T-helper 1 cell treated with Interleukin-12 subunit alpha and Interleukin-12 subunit beta and Interleukin-4 antibody, amounts not matched to agents 30 ng/mL and 1 ng/mL, for 36 hours (primary cell): Measurements from ENCODE around the gene UFD1. TPM values are rescaled to one million over a fixed set of nuclear protein-coding genes. Genes with fewer than 3 reads are reported as not detected.

Experiments
- intact Hi-C: fragments of 100-400 bp; cut with micrococcal nuclease; formaldehyde crosslinking; loops from one replicate; pipeline ENCODE4 v1.15.1; 2024
- total RNA-seq: library from RNA; stranded (reverse); gene quantifications from 2 replicates; pipeline ENCODE4 v1.2.3, GENCODE V29; 2022

Gene UFD1
- total RNA-seq, 1 donor from 2014 or later: 106 TPM

DNA sequence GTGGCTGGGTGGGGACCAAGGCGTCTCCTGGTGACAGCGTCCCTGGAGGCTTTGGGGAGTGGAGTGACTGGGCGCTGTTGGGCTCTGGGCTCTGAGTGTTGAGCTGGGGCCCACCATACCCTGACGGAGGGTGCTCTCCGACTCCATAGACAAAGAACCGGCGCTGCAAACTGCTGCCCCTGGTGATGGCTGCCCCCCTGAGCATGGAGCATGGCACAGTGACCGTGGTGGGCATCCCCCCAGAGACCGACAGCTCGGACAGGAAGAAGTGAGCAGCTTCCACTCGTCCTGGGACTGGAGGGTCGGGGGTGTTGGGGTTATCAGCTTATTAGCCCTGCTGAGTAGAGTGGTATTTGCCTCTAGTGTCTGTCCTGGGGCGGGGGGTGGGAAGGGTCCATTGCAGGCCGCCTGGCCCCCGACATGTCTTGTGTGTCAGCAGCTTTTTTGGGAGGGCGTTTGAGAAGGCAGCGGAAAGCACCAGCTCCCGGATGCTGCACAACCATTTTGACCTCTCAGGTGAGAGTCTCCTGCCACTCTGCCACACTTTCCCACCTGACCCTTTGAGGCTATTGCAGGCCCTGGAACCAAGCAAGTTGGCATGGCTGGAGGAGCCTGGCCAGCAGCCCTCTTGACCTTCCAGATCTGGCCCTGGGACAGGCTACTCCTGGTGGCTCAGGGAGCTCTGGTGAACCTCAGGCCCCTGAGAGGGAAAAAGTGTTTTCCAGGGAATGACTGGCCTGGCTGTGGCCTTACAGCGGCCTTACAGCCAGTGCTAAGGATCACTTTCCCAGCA, 37.6 kb upstream of the UFD1 start:
- intact Hi-C loops: no loop called here

GRCh38 chr22:19515654-19516377, 36.8 kb upstream of the UFD1 start:
- intact Hi-C loops: no loop called here

DNA sequence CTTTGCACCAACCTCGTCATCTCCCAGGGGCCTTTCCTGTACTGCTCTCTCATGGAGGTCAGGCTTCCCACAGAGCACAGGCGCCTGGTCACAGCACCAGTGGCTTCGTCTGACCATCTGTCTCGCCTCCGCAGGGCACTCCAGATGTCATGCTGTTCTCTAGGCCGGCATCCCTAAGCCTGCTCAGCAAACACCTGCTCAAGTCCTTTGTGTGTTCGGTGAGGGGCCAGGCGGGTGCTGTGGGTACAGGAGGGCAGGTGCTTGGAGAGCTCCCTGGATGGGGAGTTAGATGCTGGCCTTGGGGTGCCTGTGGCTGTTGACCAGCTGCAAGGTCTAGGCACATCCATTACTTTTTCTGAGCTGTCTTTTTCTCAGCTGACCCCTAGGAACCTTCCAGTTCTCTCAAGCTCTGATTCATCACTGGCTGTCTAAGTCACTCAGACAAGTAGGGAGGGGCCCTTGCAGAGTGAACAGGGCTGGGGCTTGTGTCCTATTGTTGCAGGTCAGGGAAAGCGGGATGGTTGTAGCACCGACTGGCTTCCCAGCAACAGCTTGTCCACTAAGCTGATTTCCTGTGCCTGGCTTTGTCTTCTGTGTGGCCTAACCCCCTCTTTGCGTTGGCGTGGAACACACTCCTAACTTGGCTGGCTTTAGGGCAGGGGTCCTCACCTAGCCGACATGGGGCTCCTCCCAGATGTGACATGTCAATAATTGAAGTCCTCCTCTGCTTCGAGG, 36.0 kb upstream of the UFD1 start:
- intact Hi-C loops: no loop called here

GRCh38 chr22:19513823-19514222, 34.8 kb upstream of the UFD1 start:
- intact Hi-C loops: no loop called here

DNA sequence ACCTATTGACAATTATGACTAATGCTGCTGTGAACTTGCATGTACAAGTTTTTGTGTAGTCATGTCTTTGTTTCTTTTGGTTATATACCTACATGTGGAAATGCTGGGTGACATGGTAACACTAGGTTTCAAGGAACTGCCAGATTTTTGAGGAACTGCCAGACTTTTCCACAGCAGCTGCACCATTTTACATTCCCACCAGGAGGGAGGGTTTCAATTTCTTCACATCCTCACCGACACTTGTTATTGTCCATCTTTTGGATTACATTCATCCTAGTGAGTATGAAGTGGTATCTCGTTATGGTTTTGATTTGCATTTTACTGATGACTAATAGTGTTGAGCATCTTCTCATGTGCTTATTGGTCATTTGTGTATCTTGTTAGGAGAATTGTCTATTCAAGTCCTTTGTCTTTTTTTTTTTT, 31.9 kb upstream of the UFD1 start:
- intact Hi-C loops: no loop called here

GRCh38 chr22:19509923-19510322, 30.9 kb upstream of the UFD1 start:
- intact Hi-C loops: no loop called here

DNA sequence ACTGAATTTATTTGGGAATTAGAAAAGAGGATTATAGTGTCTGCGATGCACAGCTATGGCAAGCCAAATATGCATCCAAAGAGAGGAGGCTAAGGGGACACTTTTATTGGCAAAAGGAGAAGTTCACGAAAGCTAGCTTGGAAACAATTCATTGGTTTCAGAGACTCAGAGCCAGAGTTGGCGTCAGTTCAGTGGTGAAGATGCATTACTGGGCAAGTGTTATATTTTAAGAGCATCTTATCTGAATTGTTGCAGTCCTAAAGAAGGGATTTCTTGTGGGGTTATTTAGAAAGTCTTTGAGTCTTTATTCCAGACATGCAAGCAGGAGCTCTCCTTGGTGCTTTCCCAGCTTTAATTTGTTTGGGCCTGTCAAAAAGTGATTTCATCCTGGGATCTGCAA, 30.2 kb upstream of the UFD1 start:
- intact Hi-C loops: no loop called here

GRCh38 chr22:19508024-19508776, 29.2 kb upstream of the UFD1 start:
- intact Hi-C loops: no loop called here

DNA sequence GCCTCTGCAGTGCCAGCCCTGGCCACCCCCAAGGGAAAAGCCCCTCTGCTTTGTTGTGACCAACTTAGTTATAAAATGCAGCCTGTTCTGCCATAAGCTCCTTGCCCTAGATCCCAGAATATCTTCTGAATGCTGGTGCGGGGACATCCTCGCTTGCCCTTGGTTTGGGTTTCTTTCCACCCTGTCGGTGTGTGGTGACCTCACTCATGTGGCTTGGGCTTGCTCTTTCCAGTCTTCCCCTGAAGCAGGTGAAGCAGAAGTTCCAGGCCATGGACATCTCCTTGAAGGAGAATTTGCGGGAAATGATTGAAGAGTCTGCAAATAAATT, 28.5 kb upstream of the UFD1 start:
- intact Hi-C loops: no loop called here

DNA sequence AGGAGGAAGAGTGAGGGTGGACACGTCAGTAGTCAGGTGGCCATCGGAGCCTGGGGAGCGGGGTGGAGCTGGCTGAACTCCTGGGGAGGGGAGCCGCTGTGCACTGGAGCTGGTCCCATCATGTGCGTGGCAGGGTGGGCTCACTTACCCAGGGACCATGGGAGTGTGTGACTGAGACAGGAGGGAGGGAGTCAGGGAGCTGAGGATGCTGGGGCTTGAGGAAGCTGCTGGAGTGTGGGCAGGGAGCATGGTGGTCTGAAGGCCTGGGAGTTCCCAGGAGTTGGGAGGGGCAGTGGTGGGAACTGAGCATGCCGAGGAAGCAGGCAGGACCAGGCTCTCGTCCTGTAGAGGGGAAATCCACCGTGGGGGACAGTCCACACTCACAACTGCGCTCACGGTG, 27.2 kb upstream of the UFD1 start:
- intact Hi-C loops: no loop called here

GRCh38 chr22:19505735-19506126, 26.7 kb upstream of the UFD1 start:
- intact Hi-C loops: no loop called here

DNA sequence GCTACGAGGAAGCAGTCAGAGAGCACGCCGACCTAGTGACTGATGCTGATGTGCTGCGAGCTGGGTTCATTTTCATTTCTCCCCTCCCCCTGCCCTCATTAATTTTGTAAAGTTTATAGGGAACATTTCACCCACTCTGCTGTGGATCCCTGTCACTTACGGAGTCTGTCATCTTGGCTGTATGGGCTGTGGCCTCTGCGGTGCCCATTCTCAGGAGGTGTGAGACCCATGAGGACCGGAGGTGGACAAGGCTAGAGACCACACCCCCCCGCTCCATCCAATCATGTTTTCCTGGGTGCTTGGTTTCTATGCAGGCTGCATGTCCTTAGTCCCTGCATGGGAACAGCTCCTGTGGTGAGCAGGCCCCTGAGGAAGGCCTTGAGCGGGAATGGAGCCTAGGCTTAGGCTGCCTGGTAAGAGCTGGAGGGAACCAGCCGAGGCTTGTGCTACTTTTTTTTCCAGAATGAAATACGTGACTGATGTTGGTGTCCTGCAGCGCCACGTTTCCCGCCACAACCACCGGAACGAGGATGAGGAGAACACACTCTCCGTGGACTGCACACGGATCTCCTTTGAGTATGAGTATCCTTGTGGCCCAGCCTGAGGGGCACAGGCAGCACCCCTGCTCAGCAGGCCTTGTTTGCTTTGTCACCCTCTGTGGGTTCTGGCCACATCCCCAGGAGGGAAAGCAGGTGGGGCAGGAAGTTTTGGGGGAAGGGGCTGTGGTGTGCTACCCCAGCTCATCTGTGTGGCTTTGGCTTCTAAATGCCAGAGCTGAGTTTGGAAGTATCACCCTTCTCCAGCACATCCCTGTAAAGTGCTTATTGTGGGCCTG, 26.1 kb upstream of the UFD1 start:
- intact Hi-C loops: no loop called here

- intact Hi-C loops: no loop called here
Measured at GRCh38 chr22:19503869-19504268, 24.9 kb upstream of the UFD1 start.

GRCh38 chr22:19503367-19503766, 24.4 kb upstream of the UFD1 start:
- intact Hi-C loops: no loop called here

DNA sequence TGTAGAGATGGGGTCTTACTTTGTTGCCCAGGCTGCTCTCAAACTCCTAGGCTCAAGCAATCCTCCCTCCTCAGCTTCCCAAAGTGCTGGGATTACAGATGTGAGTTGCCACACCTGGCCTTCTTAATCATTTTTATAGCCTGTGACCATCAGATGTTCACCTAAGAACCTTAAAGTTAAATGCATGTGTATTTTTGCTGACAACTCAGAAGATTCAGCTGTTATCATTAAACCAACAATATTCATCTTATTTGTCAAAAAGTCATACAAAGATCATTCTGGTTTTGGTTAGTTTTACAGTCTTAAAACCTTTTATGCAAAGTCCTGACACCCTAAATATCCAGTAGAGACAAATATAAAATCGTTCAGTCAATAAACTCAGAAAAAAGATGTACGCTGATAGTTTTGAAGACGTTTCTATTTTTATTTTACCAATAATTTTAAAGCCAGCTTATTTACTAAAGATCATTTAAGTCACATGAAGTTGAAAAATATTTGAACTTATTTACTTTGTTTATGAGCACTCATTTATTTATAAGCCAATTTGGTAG, 23.0 kb upstream of the UFD1 start:
- intact Hi-C loops: no loop called here

DNA sequence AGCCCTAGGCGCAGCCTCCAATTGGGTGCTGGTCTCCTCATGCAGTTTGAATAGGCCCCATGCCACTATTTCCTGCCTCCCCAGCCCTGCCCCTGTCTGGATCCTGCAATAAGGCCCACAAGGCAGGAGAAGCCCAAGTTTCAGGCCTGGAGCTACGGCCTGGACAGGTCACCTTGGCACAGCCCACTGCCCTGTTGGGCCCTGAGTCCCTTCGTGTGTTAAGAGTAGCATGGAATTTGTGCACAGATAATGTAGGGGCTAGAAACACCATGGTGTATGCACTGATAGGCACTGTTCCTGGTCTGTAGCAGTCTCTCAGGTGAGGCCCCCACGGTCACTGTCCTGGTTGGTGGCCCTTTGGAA, 20.9 kb upstream of the UFD1 start:
- intact Hi-C loops: no loop called here

GRCh38 chr22:19499236-19499879, 20.4 kb upstream of the UFD1 start:
- intact Hi-C loops: no loop called here

- intact Hi-C loops: no loop called here
Measured at GRCh38 chr22:19498866-19499190, 19.8 kb upstream of the UFD1 start.

DNA sequence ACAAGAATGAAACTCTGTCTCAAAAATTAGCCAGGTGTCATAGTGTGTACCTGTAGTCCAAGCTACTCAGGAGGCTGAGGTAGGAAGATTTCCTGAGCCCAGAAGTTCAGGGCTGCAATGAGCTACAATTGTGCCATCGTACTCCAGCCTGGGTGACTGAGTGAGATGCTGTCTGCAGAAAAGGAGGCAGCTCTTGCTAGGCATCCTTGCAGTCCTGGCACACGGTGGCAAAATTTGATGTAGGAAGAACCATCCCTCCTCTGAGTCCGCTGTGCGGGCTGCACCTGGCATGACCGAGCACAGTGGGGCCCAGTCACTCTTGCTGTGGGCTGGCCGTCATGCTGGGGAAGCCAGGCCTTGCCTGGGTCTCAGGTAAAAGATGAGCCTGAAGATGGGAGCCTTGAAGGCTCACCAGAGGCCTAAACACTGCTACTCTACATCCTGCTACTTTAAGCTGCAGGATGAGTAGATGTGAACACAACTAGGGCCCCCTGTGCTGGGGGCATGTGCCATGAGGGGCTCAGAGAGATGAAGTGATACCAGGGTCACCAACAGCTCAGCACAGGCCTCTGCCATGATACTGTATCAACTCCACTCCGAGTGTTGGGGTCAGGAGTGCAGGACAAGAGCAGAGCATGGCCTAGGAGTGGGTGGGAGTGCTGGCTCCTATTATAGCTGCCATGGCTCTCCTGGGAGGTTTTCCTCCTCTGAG, 19.3 kb upstream of the UFD1 start:
- intact Hi-C loops: no loop called here

GRCh38 chr22:19497245-19497644, 18.3 kb upstream of the UFD1 start:
- intact Hi-C loops: no loop called here
